Measurements from ENCODE around the gene NKAIN1.

The NKAIN1 gene

DNA sequence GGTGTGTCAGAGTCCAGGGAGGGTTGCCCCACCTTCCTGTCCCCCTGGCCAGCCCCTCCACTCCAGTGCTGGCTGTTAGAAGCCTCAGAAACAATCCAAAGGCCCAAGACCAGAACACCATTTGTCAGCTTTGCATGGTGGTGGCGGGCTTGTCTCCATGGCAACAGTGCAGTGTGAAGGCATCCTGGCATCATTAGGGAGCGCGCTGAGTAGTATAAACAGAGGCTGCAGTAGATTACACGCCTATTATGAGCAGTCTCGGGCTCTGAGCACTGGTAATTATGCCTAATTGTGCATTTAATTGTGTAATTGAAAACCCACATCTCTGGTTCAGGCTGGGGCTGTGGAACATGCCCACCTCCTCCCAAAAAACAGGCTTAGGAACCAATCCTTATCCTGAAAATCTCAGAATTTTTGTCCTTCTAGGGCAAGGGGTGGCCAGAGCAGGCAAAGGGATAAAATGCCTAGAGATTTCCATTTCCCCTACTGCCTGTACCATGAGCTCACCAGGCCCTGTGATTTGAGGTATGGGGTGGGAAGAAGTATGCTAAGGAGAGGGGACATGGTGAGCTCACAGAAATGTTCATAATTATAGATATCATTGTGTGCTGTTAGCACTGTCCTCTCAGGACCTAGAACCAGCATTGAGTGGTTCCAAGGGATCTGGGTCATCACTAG is 11.7 kb downstream of the NKAIN1 start:
- ATAC-seq (ENCODE audit: insufficient read depth, low read depth) (no peak), DNase-seq (no peak)
- TF ChIP-seq CTCF (IDR thresholded peaks at IDR 0.05; ENCODE audit: borderline replicate concordance, extremely low read depth, low read length, poor library complexity, severe bottlenecking), result no peak
- TF ChIP-seq EZH2 (IDR thresholded peaks at IDR 0.05; ENCODE audit: borderline replicate concordance, low read depth, low read length, severe bottlenecking), result no peak
- no peak overlapping the region for H3K27ac ChIP-seq (ENCODE audit: low read length)
- H3K79me2 ChIP-seq (ENCODE audit: insufficient read depth, low read length), result no peaks in the 10 kb centered on the region
- no peaks in the 10 kb centered on the region for H3K36me3 ChIP-seq (ENCODE audit: insufficient read depth, low read length)
- no peak overlapping the region for H3K4me3 ChIP-seq (ENCODE audit: low read depth in 1 of 2, low read length in 2 of 2)
- H3K4me2 ChIP-seq (ENCODE audit: insufficient read depth, low read length), result no peak overlapping the region
- H3K27me3 ChIP-seq (ENCODE audit: insufficient read depth, low read length, poor library complexity), result no peaks in the 10 kb centered on the region
- H3K9ac ChIP-seq (ENCODE audit: low read depth, low read length), result no peak overlapping the region
- no peaks in the 10 kb centered on the region for H4K20me1 ChIP-seq (ENCODE audit: insufficient read depth, low read length)
- H2AFZ ChIP-seq (ENCODE audit: low read depth, low read length), result no peak overlapping the region
- H3K9me3 ChIP-seq (ENCODE audit: insufficient read depth, low read length, severe bottlenecking), result no peaks in the 10 kb centered on the region
- no peaks in the 10 kb centered on the region for H3K4me1 ChIP-seq (ENCODE audit: insufficient read depth, low read length)

DNA sequence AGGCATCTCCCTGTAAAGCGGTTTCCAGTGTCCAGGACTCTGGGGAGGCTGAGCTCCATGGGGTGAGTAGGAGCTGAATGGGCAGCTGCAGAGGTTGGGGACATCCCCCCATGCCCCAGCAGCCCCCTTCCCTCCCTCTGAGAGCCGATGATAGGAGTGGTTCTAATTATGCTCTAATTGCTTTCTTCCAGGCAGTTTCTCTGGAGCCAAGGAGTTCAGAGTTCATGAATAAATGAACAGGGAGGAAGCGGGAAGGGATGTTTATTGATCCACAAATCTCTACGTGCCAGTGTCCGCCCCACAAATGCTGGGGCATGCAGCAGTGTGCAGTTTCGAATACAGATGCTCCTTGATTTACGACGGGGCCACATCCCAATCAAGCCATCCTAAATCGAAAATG is 15.6 kb downstream of the NKAIN1 start:
- H3K27ac ChIP-seq (ENCODE audit: low read length), result no peak overlapping the region
- DNase-seq (no peak), ATAC-seq (ENCODE audit: insufficient read depth, low read depth) (no peak)
- no peak overlapping the region for H2AFZ ChIP-seq (ENCODE audit: low read depth, low read length)
- no peak overlapping the region for H3K4me2 ChIP-seq (ENCODE audit: insufficient read depth, low read length)
- H3K9ac ChIP-seq (ENCODE audit: low read depth, low read length), result no peak overlapping the region
- H3K4me3 ChIP-seq (ENCODE audit: low read depth in 1 of 2, low read length in 2 of 2), result no peak overlapping the region
- H3K27me3 ChIP-seq (ENCODE audit: insufficient read depth, low read length, poor library complexity), result no peaks in the 10 kb centered on the region
- H4K20me1 ChIP-seq (ENCODE audit: insufficient read depth, low read length), result no peaks in the 10 kb centered on the region
- H3K4me1 ChIP-seq (ENCODE audit: insufficient read depth, low read length), result no peaks in the 10 kb centered on the region; the same call in 1 of the 2 replicates
- TF ChIP-seq CTCF (IDR thresholded peaks at IDR 0.05; ENCODE audit: borderline replicate concordance, extremely low read depth, low read length, poor library complexity, severe bottlenecking) (no peak), EZH2 (IDR thresholded peaks at IDR 0.05; ENCODE audit: borderline replicate concordance, low read depth, low read length, severe bottlenecking) (no peak)
- no peaks in the 10 kb centered on the region for H3K79me2 ChIP-seq (ENCODE audit: insufficient read depth, low read length)
- no peaks in the 10 kb centered on the region for H3K9me3 ChIP-seq (ENCODE audit: insufficient read depth, low read length, severe bottlenecking)
- no peaks in the 10 kb centered on the region for H3K36me3 ChIP-seq (ENCODE audit: insufficient read depth, low read length)

DNA sequence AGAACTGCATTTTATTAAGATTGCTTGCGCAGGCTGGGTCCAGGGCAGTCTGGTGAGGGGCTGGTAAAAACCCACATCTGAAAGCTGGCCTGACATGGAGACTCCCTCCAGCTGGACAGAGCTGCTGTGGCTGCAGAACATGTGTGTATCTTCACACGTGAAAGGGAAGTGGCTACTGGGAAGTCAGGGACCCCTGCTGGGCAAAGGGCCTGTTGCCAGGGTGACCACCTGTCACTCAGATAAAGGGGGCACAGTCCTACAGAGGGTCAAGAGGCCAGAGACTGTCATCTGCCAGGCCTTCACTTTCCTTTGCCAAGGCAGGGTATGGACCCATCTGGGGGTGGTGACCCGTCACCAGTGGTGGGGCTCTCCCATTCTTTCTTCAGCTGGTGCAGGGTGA is 17.5 kb downstream of the NKAIN1 start:
- no peak overlapping the region for H2AFZ ChIP-seq (ENCODE audit: low read depth, low read length)
- H3K9me3 ChIP-seq (ENCODE audit: insufficient read depth, low read length, severe bottlenecking), result no peaks in the 10 kb centered on the region
- no peaks in the 10 kb centered on the region; the same call in 1 of the 2 replicates for H3K4me1 ChIP-seq (ENCODE audit: insufficient read depth, low read length)
- no peak overlapping the region for H3K4me3 ChIP-seq (ENCODE audit: low read depth in 1 of 2, low read length in 2 of 2)
- no peaks in the 10 kb centered on the region for H3K27me3 ChIP-seq (ENCODE audit: insufficient read depth, low read length, poor library complexity)
- H3K9ac ChIP-seq (ENCODE audit: low read depth, low read length), result no peak overlapping the region
- H3K79me2 ChIP-seq (ENCODE audit: insufficient read depth, low read length), result no peaks in the 10 kb centered on the region
- DNase-seq, result no peak
- no peaks in the 10 kb centered on the region for H4K20me1 ChIP-seq (ENCODE audit: insufficient read depth, low read length)
- H3K4me2 ChIP-seq (ENCODE audit: insufficient read depth, low read length), result no peak overlapping the region
- no peak overlapping the region for H3K27ac ChIP-seq (ENCODE audit: low read length)
- no peak for ATAC-seq (ENCODE audit: insufficient read depth, low read depth)
- H3K36me3 ChIP-seq (ENCODE audit: insufficient read depth, low read length), result no peaks in the 10 kb centered on the region
- TF ChIP-seq EZH2 (IDR thresholded peaks at IDR 0.05; ENCODE audit: borderline replicate concordance, low read depth, low read length, severe bottlenecking), result no peak
- no peak for TF ChIP-seq CTCF (IDR thresholded peaks at IDR 0.05; ENCODE audit: borderline replicate concordance, extremely low read depth, low read length, poor library complexity, severe bottlenecking)
